Fibroblast of lung (primary cell): ENCODE results near the gene GNPTAB. TPM values are rescaled to one million over a fixed set of nuclear protein-coding genes. Genes with fewer than 3 reads are reported as not detected.

Experiments
- DNase-seq, 2 donors: peaks; one replicate each; pipeline versions ENCODE4 v3.0.0 to v3.0.0-alpha.2; 2010; ENCODE audit warnings: low read depth in 2 of 2
- H2AFZ ChIP-seq: 2 replicates; pipeline ENCODE4 v1.5.1; 2012; ENCODE audit warnings: low read length, control low read depth, inconsistent platforms
- H3K27ac ChIP-seq: 2 replicates; pipeline ENCODE4 v1.5.1; 2011; ENCODE audit warnings: low read length, control low read depth; ENCODE audit not compliant: insufficient read depth
- H3K27me3 ChIP-seq: 2 replicates; pipeline ENCODE4 v1.5.1; 2011; ENCODE audit warnings: mild to moderate bottlenecking, low read length; ENCODE audit not compliant: control insufficient read depth, insufficient read depth
- H3K36me3 ChIP-seq: 2 replicates; pipeline ENCODE4 v1.5.1; 2011; ENCODE audit warnings: low read length; ENCODE audit not compliant: control insufficient read depth, insufficient read depth
- H3K4me1 ChIP-seq: 2 replicates; pipeline ENCODE4 v1.5.1; 2011; ENCODE audit warnings: low read length; ENCODE audit not compliant: control insufficient read depth, insufficient read depth; ENCODE audit errors: extremely low read depth
- H3K4me2 ChIP-seq: 2 replicates; pipeline ENCODE4 v1.5.1; 2011; ENCODE audit warnings: low read length, control low read depth; ENCODE audit not compliant: insufficient read depth; ENCODE audit errors: extremely low read depth
- H3K4me3 ChIP-seq, 4 experiments: fragments of 200-600 bp in 1 of 4; sonication (generic) in 1 of 4; replicated peaks in 1 of 4; 2 replicates each; pipeline ENCODE4 v1.5.1; 2011 to 2016; ENCODE audit warnings: low read length in 4 of 4, low read depth in 3 of 4, mild to moderate bottlenecking in 3 of 4, control low read depth in 2 of 4, inconsistent platforms in 1 of 4, mixed read lengths in 1 of 4; ENCODE audit not compliant: insufficient read depth in 1 of 4; ENCODE audit errors: control extremely low read depth in 1 of 4
- H3K79me2 ChIP-seq: 2 replicates; pipeline ENCODE4 v1.5.1; 2012; ENCODE audit warnings: mild to moderate bottlenecking, low read length, inconsistent platforms; ENCODE audit not compliant: control insufficient read depth, insufficient read depth
- H3K9ac ChIP-seq: 2 replicates; pipeline ENCODE4 v1.5.1; 2011; ENCODE audit warnings: mild to moderate bottlenecking, low read length, control low read depth; ENCODE audit not compliant: insufficient read depth
- H3K9me3 ChIP-seq: 2 replicates; pipeline ENCODE4 v1.5.1; 2012; ENCODE audit warnings: low read depth, low read length; ENCODE audit not compliant: control insufficient read depth, insufficient read depth
- H4K20me1 ChIP-seq: 2 replicates; pipeline ENCODE4 v1.5.1; 2011; ENCODE audit warnings: low read length; ENCODE audit not compliant: control insufficient read depth, insufficient read depth; ENCODE audit errors: extremely low read depth
- CTCF ChIP-seq, 2 donors: IDR thresholded peaks in 1 of 2; conservative IDR thresholded peaks in 1 of 2; 1 replicate in 1 of 2; 2 replicates in 1 of 2; pipeline ENCODE4 v1.5.1; 2011 to 2012; ENCODE audit warnings: low read length in 2 of 2, control low read depth in 1 of 2, inconsistent platforms in 1 of 2, low read depth in 1 of 2, mild to moderate bottlenecking in 1 of 2
- EZH2 ChIP-seq: IDR thresholded peaks from 2 replicates; pipeline ENCODE4 v1.5.1; 2012; ENCODE audit warnings: low read length, control low read depth, mild to moderate bottlenecking; ENCODE audit errors: missing control alignments
- polyA plus RNA-seq, 2 donors: library from polyadenylated mRNA; depleted of rRNA in 1 of 2; stranded (reverse) in 1 of 2; unstranded in 1 of 2; fragments of >200 nt; gene quantifications; 2 replicates each; pipeline ENCODE4 v1.2.1, GENCODE V29; 2011 to 2012; ENCODE audit warnings: missing spikeins in 1 of 2
- total RNA-seq: library from RNA; depleted of rRNA; stranded (reverse); fragments of >200 nt; gene quantifications from 2 replicates; pipeline ENCODE4 v1.2.1, GENCODE V29; 2014

Gene GNPTAB
- total and polyA plus RNA-seq, 2 donors (not counting 1 experiment from before 2014, with no cell fraction given), result 49.7 to 58.4 TPM

DNA sequence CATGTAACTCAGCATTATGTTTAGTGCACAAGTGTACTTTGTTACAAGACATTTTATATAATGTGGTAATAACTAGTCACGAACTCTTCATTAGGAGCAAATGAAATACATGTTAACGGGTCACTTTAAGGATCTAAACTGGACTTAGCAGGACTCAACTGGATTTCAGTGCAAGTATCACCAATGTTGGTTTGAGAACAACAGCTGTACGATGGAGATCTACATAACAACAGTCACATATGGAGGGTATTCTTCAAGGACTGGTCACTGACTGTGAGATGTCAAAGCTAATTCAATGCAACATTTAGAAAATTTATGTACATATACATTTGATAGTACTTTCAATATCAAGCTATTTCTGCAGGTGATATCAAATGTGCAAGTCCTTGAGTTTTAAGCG lies 69.0 kb downstream of the GNPTAB start:
- Histone ChIP-seq H3K27ac (no peak overlapping the region), H3K4me1 (no peaks in the 10 kb centered on the region), H3K9ac (no peak overlapping the region), H3K9me3 (no peaks in the 10 kb centered on the region), H3K4me3 (no peak overlapping the region), H3K4me2 (no peak overlapping the region), H4K20me1 (no peaks in the 10 kb centered on the region), H2AFZ (no peak overlapping the region), H3K36me3 (peaks cover 2% of the 10 kb centered on the region), H3K79me2 (no peaks in the 10 kb centered on the region), H3K27me3 (no peaks in the 10 kb centered on the region)
- DNase-seq, result no peak
- TF ChIP-seq CTCF (conservative IDR thresholded peaks at IDR 0.05 in 1 of 2, IDR thresholded peaks at IDR 0.05 in 1 of 2; ENCODE audit: low read depth in 1 of 2, low read length in 2 of 2), result no peak
- TF ChIP-seq EZH2, result no peak

DNA sequence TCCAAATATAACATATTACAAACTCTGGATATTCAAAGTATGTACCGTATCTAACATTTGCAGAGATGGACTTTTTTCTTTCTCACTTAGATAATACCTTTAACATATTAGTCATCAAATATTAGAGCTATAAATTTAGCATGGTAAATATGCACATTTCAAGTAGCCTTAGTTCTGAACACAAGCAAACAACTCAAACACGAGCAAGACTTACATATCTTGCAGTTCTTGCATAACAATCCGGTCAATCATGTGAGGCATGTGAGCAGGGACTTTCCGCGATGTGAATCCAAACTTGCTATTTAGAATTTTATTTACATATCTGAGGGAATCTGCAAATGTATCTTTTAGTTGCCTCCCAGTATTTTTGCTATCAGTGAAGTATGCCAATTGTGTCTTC lies 69.4 kb downstream of the GNPTAB start:
- peak in 1 of 2 donors; percentile 12 for DNase-seq

GRCh38 chr12:101759396-101760047 lies 71.2 kb downstream of the GNPTAB start:
- Histone ChIP-seq H3K4me3 (no peak overlapping the region), H3K4me1 (no peaks in the 10 kb centered on the region), H3K27me3 (no peaks in the 10 kb centered on the region), H3K27ac (no peak overlapping the region), H4K20me1 (no peaks in the 10 kb centered on the region), H3K36me3 (peaks cover 2% of the 10 kb centered on the region), H3K9me3 (no peaks in the 10 kb centered on the region), H3K4me2 (no peak overlapping the region), H3K9ac (no peak overlapping the region), H2AFZ (no peak overlapping the region), H3K79me2 (no peaks in the 10 kb centered on the region)
- peak; percentile 15 to 58 for DNase-seq
- no peak for TF ChIP-seq EZH2
- TF ChIP-seq CTCF (conservative IDR thresholded peaks at IDR 0.05 in 1 of 2, IDR thresholded peaks at IDR 0.05 in 1 of 2; ENCODE audit: low read depth in 1 of 2, low read length in 2 of 2), result peak; percentile 75 to 94

More for the DNA sequence above, 69.4 kb downstream of the GNPTAB start:
- Histone ChIP-seq H3K9me3 (no peaks in the 10 kb centered on the region), H3K4me2 (no peak overlapping the region), H3K79me2 (no peaks in the 10 kb centered on the region), H3K27ac (no peak overlapping the region), H3K36me3 (peaks cover 2% of the 10 kb centered on the region), H3K27me3 (no peaks in the 10 kb centered on the region), H4K20me1 (no peaks in the 10 kb centered on the region), H3K4me1 (no peaks in the 10 kb centered on the region), H3K9ac (no peak overlapping the region), H2AFZ (no peak overlapping the region), H3K4me3 (no peak overlapping the region)
- TF ChIP-seq EZH2, result no peak
- no peak for TF ChIP-seq CTCF (conservative IDR thresholded peaks at IDR 0.05 in 1 of 2, IDR thresholded peaks at IDR 0.05 in 1 of 2; ENCODE audit: low read depth in 1 of 2, low read length in 2 of 2)
